Activated gamma-delta T cell treated with anti-CD3 and anti-CD28 coated beads, Interleukin-2, amount 50 U/mL, for 16 hours (primary cell): Measurements from ENCODE around the gene TEC.
A peak's percentile ranks its signal among the peaks of the same experiment; 100 is the strongest.

Source experiments
- DNase-seq: peaks from one replicate; pipeline ENCODE4 v3.0.0-alpha.2; 2020; ENCODE audit warnings: low read depth

TEC gene

GRCh38 chr4:48269861-48270522, 354 bp upstream of the TEC start:
- DNase-seq = peak; percentile 77

GRCh38 chr4:48267574-48267973, 2.1 kb downstream of the TEC start:
- DNase-seq = no peak

GRCh38 chr4:48266781-48267180, 2.9 kb downstream of the TEC start:
- DNase-seq = no peak

GRCh38 chr4:48262926-48263325, 6.7 kb downstream of the TEC start:
- no peak for DNase-seq

- DNase-seq = no peak
Observed at GRCh38 chr4:48262484-48262883, 7.2 kb downstream of the TEC start.

- DNase-seq = no peak
Observed at GRCh38 chr4:48261281-48261680, 8.4 kb downstream of the TEC start.

GRCh38 chr4:48259748-48260147, 9.9 kb downstream of the TEC start:
- no peak for DNase-seq

- no peak for DNase-seq
Observed at GRCh38 chr4:48258845-48259397, 10.7 kb downstream of the TEC start.

GRCh38 chr4:48255959-48256342, 13.7 kb downstream of the TEC start:
- DNase-seq = no peak

GRCh38 chr4:48255072-48255958, 14.3 kb downstream of the TEC start:
- DNase-seq = no peak

- DNase-seq = no peak
Observed at GRCh38 chr4:48254381-48255071, 15.1 kb downstream of the TEC start.

GRCh38 chr4:48252313-48252712, 17.3 kb downstream of the TEC start:
- no peak for DNase-seq

- DNase-seq = no peak
Observed at GRCh38 chr4:48250980-48251379, 18.7 kb downstream of the TEC start.

GRCh38 chr4:48250343-48250742, 19.3 kb downstream of the TEC start:
- DNase-seq = no peak

- DNase-seq = no peak
Observed at GRCh38 chr4:48249378-48249777, 20.3 kb downstream of the TEC start.

GRCh38 chr4:48248559-48248953, 21.1 kb downstream of the TEC start:
- DNase-seq = no peak

- DNase-seq = no peak
Observed at GRCh38 chr4:48247878-48248558, 21.6 kb downstream of the TEC start.

- no peak for DNase-seq
Observed at GRCh38 chr4:48247142-48247877, 22.3 kb downstream of the TEC start.

GRCh38 chr4:48244665-48245064, 25.0 kb downstream of the TEC start:
- DNase-seq = no peak

- no peak for DNase-seq
Observed at GRCh38 chr4:48243887-48244286, 25.8 kb downstream of the TEC start.

GRCh38 chr4:48243429-48243828, 26.2 kb downstream of the TEC start:
- DNase-seq = no peak
